ENCODE data around the gene NPHS1.

- TF ChIP-seq CTCF (conservative IDR thresholded peaks at IDR 0.05 in 1 of 2, IDR thresholded peaks at IDR 0.05 in 1 of 2; ENCODE audit: extremely low read depth in 1 of 2, insufficient read depth in 1 of 2, low read depth in 1 of 2, low read length in 2 of 2), result no peak
- TF ChIP-seq EZH2 (IDR thresholded peaks at IDR 0.05; ENCODE audit: borderline replicate concordance, low read length), result no peak
Observed at GRCh38 chr19:35777086-35777841, 75.0 kb downstream of the NPHS1 start.
